ENCODE measurements around the gene FOXN1.
A peak's percentile ranks its signal among the peaks of the same experiment; 100 is the strongest.

DNA sequence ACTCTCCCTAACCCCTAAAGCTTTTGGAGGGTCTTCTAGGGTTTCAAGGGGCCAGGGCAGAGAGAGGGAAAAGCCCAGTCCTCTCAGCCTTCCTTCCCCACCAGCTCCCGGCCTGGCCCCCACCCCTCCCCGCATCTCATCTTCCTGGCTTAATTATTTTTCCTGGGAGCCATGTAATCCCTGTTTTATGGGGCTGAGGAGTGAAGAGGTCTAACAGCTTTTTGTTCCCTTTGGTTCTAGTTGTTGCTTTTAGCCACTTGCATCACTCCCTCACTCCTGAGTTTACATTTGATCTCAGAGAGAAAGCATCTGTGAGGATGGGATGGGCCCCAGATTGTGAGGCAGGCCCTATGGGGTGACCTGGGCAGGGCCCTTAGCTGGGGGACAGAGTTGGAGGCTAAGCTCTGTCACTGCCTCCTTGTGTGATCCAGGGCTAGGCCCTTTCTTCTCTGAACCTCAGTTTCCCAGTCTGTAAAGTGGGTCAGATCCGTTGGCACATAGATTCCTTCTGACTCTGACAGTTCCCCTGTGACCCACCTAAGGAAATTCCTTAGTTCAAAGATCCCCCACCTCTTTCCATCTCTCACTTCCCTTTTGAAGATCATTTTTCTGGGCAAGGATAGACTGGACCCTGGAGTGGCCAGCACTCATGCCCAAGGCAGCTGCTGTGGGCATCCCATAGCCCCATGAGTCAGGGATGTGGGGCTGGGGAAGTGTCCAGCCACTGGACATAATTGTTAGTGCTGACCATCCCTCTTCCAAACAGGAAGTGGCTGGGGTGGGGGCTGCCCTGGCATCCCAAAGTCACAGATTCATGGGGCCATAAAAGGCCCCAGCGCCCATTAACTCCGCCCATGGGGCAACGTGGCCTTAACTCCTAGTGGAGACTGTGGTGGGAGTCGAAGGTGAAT, 26.2 kb downstream of the FOXN1 start:
- 0 out of 2 replicates have a peak, but pooled peaks have one; percentile 8 for TF ChIP-seq SPI1 (IDR thresholded peaks at IDR 0.05; ENCODE audit: low read depth, low read length)
- no peak for TF ChIP-seq POLR2A (IDR thresholded peaks at IDR 0.05; ENCODE audit: low read depth, low read length)
- no peak for TF ChIP-seq TAF1 (IDR thresholded peaks at IDR 0.05; ENCODE audit: low read depth, low read length)
- no peak for TF ChIP-seq POLR2AphosphoS5 (IDR thresholded peaks at IDR 0.05; ENCODE audit: low read depth, low read length)

Measured in GM12891 (cell line).